Naive B cell (primary cell): ENCODE data around the gene FOXO4. TPM values are rescaled to one million over a fixed set of nuclear protein-coding genes. Genes with fewer than 3 reads are reported as not detected.

Experiments used
- ATAC-seq, 2 donors: fragments of 150-1000 bp; cut with Tn5 transposase; 2 replicates each; pipeline ENCODE4 v1.10.0; 2021; ENCODE audit warnings: low read depth in 2 of 2, mild to moderate bottlenecking in 2 of 2, moderate library complexity in 2 of 2
- DNase-seq: peaks from one replicate; pipeline ENCODE4 v3.0.0; 2022
- H3K27ac Mint-ChIP-seq, 6 donors: one replicate each; pipeline ENCODE4 v1.8.0; 2020 to 2022; ENCODE audit warnings: mild to moderate bottlenecking in 6 of 6, mixed read lengths in 6 of 6, moderate library complexity in 5 of 6, inconsistent platforms in 2 of 6
- H3K27me3 Mint-ChIP-seq, 3 donors: one replicate each; pipeline ENCODE4 v1.8.0; 2021 to 2022; ENCODE audit warnings: mixed read lengths in 3 of 3, mild to moderate bottlenecking in 1 of 3
- H3K36me3 Mint-ChIP-seq, 2 donors: one replicate each; pipeline ENCODE4 v1.8.0; 2020 to 2022; ENCODE audit warnings: mixed read lengths in 2 of 2, inconsistent platforms in 1 of 2, mild to moderate bottlenecking in 1 of 2
- H3K4me1 Mint-ChIP-seq, 3 donors: one replicate each; pipeline ENCODE4 v1.8.0; 2020 to 2022; ENCODE audit warnings: mixed read lengths in 3 of 3, inconsistent platforms in 1 of 3, mild to moderate bottlenecking in 1 of 3, moderate library complexity in 1 of 3
- H3K4me3 Mint-ChIP-seq, 8 donors: one replicate each; pipeline ENCODE4 v1.8.0; 2020 to 2022; ENCODE audit warnings: mild to moderate bottlenecking in 8 of 8, mixed read lengths in 8 of 8, moderate library complexity in 8 of 8, inconsistent platforms in 2 of 8
- H3K9me3 Mint-ChIP-seq, 7 donors: one replicate each; pipeline ENCODE4 v1.8.0; 2020 to 2022; ENCODE audit warnings: mixed read lengths in 7 of 7, mild to moderate bottlenecking in 5 of 7, inconsistent platforms in 2 of 7, moderate library complexity in 1 of 7
- polyA plus RNA-seq, 6 donors: library from polyadenylated mRNA; unstranded; fragments of 300-500 nt; fragmentation: Illumina TruSeq; gene quantifications; one replicate each; pipeline ENCODE4 v1.2.3, GENCODE V29; 2021; ENCODE audit warnings: low read depth in 6 of 6

Gene FOXO4
- polyA plus RNA-seq, 6 donors from 2014 or later = 1.1 to 3.7 (median 2.2) TPM

DNA sequence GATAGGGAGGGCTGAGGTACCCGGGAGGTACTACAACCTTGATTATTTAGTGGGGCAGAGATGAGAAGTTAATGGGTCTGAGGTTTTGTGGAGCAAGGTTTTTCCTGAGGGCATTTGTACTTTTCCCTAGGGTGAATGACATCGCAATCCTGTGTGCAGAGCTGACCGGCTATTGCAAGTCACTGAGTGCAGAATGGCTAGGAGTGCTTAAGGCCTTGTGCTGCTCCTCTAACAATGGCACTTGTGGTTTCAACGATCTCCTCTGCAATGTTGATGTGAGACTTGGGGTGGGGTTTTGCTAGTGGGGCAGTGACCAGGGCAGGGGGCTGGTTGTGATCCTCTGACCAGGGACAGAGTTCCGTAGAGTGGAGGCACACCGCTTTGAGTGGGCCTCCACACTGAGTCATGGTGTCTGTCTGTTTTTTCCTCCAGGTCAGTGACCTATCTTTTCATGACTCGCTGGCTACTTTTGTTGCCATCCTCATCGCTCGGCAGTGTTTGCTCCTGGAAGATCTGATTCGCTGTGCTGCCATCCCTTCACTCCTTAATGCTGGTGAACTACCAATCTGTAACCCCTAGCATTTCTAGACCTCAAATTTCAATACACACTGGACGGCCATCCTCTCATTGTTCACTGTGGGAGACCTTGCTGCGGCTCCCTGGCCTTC lies 32.6 kb downstream of the FOXO4 start:
- Mint-ChIP-seq H3K36me3 (peaks cover 7 to 22% of the 10 kb centered on the region in 2 donors), H3K27ac (peak overlapping the region in 4 of 6 donors; percentile 34 to 95 (median 74)), H3K27me3 (no peaks in the 10 kb centered on the region), H3K4me1 (peaks cover 6 to 15% (median 12%) of the 10 kb centered on the region in 3 donors), H3K9me3 (peaks cover 0 to 3% (median 0%) of the 10 kb centered on the region in 7 donors), H3K4me3 (no peak overlapping the region)
- no peak for DNase-seq
- ATAC-seq = no peak

DNA sequence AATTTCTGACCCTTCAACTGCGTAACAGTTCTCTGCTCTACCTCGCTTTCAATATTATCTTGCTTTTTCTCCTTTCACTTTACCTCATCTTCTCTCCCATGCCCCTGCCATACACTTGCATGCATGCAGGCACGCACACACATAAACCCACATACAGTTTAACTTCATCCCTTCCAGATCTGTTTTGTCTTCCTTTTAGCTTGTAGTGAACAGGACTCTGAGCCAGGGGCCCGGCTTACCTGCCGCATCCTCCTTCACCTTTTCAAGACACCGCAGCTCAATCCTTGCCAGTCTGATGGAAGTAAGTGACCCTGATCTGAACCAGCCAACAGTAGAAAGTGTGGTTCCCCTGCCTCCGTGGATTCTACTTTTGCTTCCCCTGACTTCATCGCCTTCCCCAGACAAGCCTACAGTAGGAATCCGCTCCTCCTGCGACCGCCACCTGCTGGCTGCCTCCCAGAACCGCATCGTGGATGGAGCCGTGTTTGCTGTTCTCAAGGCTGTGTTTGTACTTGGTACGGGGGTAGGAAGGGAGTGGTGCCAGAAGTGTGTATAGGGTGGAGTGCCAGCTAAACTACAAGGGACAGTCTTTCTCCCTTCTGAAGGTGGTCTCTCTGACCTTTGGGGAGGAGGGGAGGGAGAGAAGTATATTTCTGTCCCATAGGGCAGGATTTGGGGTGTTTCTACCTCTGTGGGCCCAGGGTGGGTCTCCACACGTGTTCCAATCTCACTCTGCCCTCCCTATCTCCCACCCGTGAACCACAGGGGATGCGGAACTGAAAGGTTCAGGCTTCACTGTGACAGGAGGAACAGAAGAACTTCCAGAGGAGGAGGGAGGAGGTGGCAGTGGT lies 33.5 kb downstream of the FOXO4 start:
- H3K9me3 Mint-ChIP-seq = peaks cover 0 to 3% (median 0%) of the 10 kb centered on the region in 7 donors
- DNase-seq (peak; percentile 65), ATAC-seq (peak; percentile 87 to 94)
- peaks cover 7 to 22% of the 10 kb centered on the region in 2 donors for H3K36me3 Mint-ChIP-seq
- peak overlapping the region; percentile 51 to 95 (median 76) for H3K27ac Mint-ChIP-seq
- H3K4me3 Mint-ChIP-seq = peak overlapping the region in 1 of 8 donors; percentile 1
- no peaks in the 10 kb centered on the region for H3K27me3 Mint-ChIP-seq
- H3K4me1 Mint-ChIP-seq = peaks cover 6 to 15% (median 12%) of the 10 kb centered on the region in 3 donors

DNA sequence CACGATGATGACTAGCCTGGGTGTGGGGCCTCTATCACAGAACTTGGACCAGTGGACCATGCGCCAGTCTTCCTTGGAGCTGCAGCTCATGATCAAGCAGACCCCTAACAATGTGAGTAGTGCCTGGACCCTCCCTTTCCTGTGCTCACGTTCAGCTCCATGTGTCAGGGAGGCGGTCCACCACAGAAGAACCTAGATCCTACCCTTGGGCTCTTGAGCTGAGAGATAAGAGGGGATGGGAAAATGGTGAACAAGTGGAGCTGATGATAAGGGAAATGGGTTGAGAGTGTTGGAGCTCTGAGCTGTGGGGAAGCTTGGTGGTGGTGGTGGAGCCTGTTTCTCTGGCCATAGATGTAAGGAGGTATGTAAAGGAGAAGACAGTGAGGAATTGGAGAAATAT lies 35.9 kb downstream of the FOXO4 start:
- no peak for ATAC-seq
- Mint-ChIP-seq H3K4me3 (no peak overlapping the region), H3K27me3 (no peaks in the 10 kb centered on the region), H3K27ac (no peak overlapping the region), H3K36me3 (peaks cover 7 to 24% of the 10 kb centered on the region in 2 donors), H3K4me1 (peaks cover 6 to 12% (median 9%) of the 10 kb centered on the region in 3 donors), H3K9me3 (peaks cover 0 to 1% (median 0%) of the 10 kb centered on the region in 7 donors)
- DNase-seq = no peak

DNA sequence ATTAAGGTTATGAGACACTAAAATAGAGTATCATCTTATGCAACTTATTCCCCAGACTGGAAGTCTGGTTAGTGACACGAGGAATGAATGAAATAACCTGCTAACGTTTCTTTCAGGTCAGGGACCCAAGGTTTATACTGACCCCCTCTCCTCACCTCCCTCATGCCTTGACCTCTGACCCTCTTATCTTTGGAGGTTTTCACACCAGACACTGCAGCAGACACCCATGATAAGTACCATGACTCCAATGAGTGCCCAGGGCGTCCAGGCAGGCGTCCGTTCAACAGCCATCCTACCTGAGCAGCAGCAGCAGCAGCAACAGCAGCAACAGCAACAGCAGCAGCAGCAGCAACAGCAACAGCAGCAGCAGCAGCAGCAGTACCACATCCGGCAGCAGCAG lies 44.8 kb downstream of the FOXO4 start:
- H3K36me3 Mint-ChIP-seq = peaks cover 0 to 15% of the 10 kb centered on the region in 2 donors
- H3K27me3 Mint-ChIP-seq = no peaks in the 10 kb centered on the region
- H3K4me1 Mint-ChIP-seq = peaks cover 5 to 8% (median 6%) of the 10 kb centered on the region in 3 donors
- H3K9me3 Mint-ChIP-seq = peaks cover 0 to 1% (median 0%) of the 10 kb centered on the region in 7 donors
- no peak overlapping the region for H3K4me3 Mint-ChIP-seq
- H3K27ac Mint-ChIP-seq = no peak overlapping the region
- no peak for ATAC-seq
- DNase-seq = no peak

DNA sequence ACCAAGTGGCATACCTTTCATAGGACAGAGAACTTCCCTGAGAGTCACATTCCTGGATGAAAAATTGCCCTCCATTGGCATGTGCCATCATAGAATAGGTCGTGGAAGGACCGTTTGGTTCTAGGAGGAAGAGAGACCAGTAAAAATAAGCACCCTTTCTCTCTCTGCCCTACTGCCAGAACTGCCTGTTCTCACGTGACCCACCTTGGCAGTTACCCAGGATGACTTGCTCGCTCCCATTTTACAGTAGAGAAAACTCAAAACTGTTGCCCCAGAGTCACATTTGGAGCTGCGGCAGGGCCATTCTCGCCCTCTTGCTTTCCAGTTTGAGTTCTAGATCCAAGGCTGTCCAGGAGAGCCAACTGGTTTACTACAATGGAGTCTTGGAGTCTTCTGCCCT lies 47.9 kb downstream of the FOXO4 start:
- DNase-seq = no peak
- Mint-ChIP-seq H3K4me1 (peaks cover 12 to 19% (median 16%) of the 10 kb centered on the region in 3 donors), H3K27me3 (no peaks in the 10 kb centered on the region), H3K9me3 (peaks cover 0 to 1% (median 0%) of the 10 kb centered on the region in 7 donors), H3K36me3 (peaks cover 0 to 7% of the 10 kb centered on the region in 2 donors), H3K4me3 (peak overlapping the region in 1 of 8 donors; percentile 49), H3K27ac (no peak overlapping the region)
- no peak for ATAC-seq

DNA sequence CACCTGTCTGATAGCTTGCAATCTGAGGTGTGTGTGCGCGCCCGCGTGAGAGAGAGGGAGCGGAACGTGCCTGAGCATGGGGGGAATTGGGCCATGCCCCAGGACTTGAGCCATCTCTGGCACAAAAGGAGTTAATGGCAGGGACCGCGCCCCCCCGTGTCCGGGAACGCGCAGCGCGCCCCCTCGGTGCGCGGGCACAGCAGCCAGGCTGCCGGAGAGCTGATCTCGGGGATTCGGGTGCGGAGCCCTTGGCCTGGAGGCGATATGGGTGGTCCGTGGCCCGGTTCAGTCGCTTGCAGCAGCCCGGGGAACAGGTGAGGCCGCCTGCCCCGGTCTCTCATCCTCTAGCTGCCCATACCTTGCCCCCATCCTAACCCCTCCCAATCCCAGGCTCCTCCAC lies 49.0 kb downstream of the FOXO4 start, which contains the start of gene NLGN3:
TSS of gene NLGN3 (plus strand) at position 191 of the 400 bp plus-strand sequence. CDS start 2,909 bp downstream, outside the sequence.
- DNase-seq (no peak), ATAC-seq (no peak)
- Mint-ChIP-seq H3K27ac (peak within 1 kb of the TSS in 5 of 6 donors; percentile 73 to 94 (median 81)), H3K9me3 (no peaks in the 10 kb centered on the region), H3K36me3 (no peaks in the 10 kb centered on the region), H3K27me3 (no peaks in the 10 kb centered on the region), H3K4me1 (peaks cover 12 to 19% (median 16%) of the 10 kb centered on the region in 3 donors), H3K4me3 (peak within 1 kb of the TSS in 7 of 8 donors; percentile 5 to 86 (median 62))

DNA sequence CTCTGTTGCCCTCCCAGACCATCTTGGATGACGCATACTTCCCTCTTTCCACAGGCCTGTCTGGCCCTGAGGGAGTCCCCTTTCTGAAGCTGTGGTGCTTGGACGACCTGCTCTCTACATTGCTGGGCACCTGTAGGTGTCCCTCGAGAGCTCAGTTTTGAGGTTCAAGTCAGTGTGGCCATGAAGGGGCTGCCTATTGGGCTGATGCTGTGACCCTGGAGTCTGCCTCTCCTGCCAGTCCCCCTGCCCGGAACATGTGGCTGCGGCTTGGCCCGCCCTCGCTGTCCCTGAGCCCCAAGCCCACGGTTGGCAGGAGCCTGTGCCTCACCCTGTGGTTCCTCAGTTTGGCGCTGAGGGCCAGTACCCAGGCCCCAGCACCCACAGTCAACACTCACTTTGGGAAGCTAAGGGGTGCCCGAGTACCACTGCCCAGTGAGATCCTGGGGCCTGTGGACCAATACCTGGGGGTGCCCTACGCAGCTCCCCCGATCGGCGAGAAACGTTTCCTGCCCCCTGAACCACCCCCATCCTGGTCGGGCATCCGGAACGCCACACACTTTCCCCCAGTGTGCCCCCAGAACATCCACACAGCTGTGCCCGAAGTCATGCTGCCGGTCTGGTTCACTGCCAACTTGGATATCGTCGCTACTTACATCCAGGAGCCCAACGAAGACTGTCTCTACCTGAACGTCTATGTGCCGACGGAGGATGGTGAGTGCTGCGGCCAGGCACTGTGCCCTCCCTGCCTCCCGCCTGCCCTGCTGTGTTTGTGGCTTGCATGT lies 52.0 kb downstream of the FOXO4 start:
- Mint-ChIP-seq H3K27me3 (no peaks in the 10 kb centered on the region), H3K36me3 (no peaks in the 10 kb centered on the region), H3K4me1 (peaks cover 13 to 19% (median 16%) of the 10 kb centered on the region in 3 donors), H3K4me3 (peak overlapping the region in 2 of 8 donors; percentile 31 to 49), H3K27ac (peak overlapping the region in 2 of 6 donors; percentile 83 to 84), H3K9me3 (peaks cover 0 to 2% (median 0%) of the 10 kb centered on the region in 7 donors)
- ATAC-seq = no peak
- DNase-seq = no peak

DNA sequence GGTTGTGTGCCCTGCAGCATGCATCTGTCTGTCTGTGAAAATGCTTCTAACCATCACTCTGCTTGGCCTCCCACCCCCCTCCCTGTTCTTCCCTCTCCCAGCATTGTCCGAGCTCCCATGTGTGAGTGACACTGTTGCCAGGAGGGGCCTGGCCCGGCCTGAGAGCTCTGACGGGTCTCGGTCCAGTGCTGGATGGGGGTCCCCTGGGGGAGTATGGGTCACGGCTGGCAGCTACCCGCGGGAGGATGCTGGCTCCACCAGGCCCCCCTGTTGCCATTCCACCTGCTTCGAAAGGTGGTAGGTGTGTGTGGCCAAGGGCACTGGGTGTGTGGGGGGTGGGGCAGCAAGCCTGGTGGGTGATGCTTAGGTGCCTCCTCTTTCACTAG lies 52.6 kb downstream of the FOXO4 start:
- DNase-seq (no peak), ATAC-seq (no peak)
- Mint-ChIP-seq H3K27me3 (no peaks in the 10 kb centered on the region), H3K4me3 (peak overlapping the region in 1 of 8 donors; percentile 31), H3K4me1 (peaks cover 16 to 21% (median 19%) of the 10 kb centered on the region in 3 donors), H3K27ac (peak overlapping the region in 1 of 6 donors; percentile 83), H3K36me3 (no peaks in the 10 kb centered on the region), H3K9me3 (peaks cover 0 to 2% (median 0%) of the 10 kb centered on the region in 7 donors)

DNA sequence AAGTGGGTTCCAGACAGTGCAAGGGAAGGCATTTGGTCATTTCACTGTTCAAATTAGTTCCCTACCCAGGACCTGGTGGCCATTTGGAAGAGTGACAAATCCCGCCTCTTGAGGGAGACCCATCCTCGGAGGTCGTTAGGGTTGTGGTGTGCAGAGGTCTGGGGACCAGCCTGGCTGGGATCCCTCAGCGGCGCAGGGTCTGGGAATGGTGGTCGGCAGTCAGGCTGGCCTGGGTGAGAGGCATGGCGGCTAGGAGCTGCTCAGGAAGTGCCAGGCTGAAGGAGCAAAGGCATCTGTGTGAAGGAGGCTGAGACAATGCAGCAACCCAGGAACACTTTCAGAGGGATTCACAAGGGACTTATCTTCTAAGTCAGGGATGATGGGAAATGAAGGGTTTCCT lies 55.7 kb downstream of the FOXO4 start:
- H3K4me3 Mint-ChIP-seq = no peak overlapping the region
- no peaks in the 10 kb centered on the region for H3K27me3 Mint-ChIP-seq
- peaks cover 0 to 2% (median 0%) of the 10 kb centered on the region in 7 donors for H3K9me3 Mint-ChIP-seq
- peaks cover 8 to 26% (median 21%) of the 10 kb centered on the region in 3 donors for H3K4me1 Mint-ChIP-seq
- H3K36me3 Mint-ChIP-seq = no peaks in the 10 kb centered on the region
- H3K27ac Mint-ChIP-seq = no peak overlapping the region
- ATAC-seq = no peak
- no peak for DNase-seq

Other genes starting within 250 kb of the FOXO4 start
- not detected for gene TEX11, start 187.1 kb upstream of the FOXO4 start, polyA plus RNA-seq
- under 1 TPM in 1 of 6 donors, not detected in 5; 0.32 TPM for gene SLC7A3, start 164.8 kb upstream of the FOXO4 start, polyA plus RNA-seq
- gene SNX12, start 27.5 kb upstream of the FOXO4 start, polyA plus RNA-seq = 1 to 10 TPM in 5 of 6 donors, under 1 TPM in 1; 0.86 to 7.6 (median 3.3) TPM
- gene CXorf65, start 10.9 kb downstream of the FOXO4 start, polyA plus RNA-seq = 1 to 10 TPM in 5 of 6 donors, under 1 TPM in 1; 0.46 to 6.2 (median 2.0) TPM
- gene IL2RG, start 15.7 kb downstream of the FOXO4 start, polyA plus RNA-seq = 1,000 to 10,000 TPM in 1 of 6 donors, 100 to 1,000 TPM in 5; 789 to 1,133 (median 826) TPM
- 10 to 100 TPM in 2 of 6 donors, 1 to 10 TPM in 4; 7.2 to 20.3 (median 9.0) TPM for gene MED12, start 22.7 kb downstream of the FOXO4 start, polyA plus RNA-seq
- gene NLGN3, start 49.0 kb downstream of the FOXO4 start, polyA plus RNA-seq = under 1 TPM in 2 of 6 donors, not detected in 4; 0.09 to 0.35 TPM
- gene GJB1, start 127.4 kb downstream of the FOXO4 start, polyA plus RNA-seq = not detected
- gene ZMYM3, start 158.3 kb downstream of the FOXO4 start, polyA plus RNA-seq = 10 to 100 TPM in 1 of 6 donors, 1 to 10 TPM in 5; 5.8 to 10.0 (median 7.8) TPM
- gene NONO, start 187.8 kb downstream of the FOXO4 start, polyA plus RNA-seq = 100 to 1,000 TPM; 174 to 227 (median 183) TPM
- gene ITGB1BP2, start 205.9 kb downstream of the FOXO4 start, polyA plus RNA-seq = not detected